ENCODE measurements around the gene WDPCP.

- TF ChIP-seq CTCF (IDR thresholded peaks at IDR 0.05) = no peak
- no peak for TF ChIP-seq POLR2AphosphoS5 (IDR thresholded peaks at IDR 0.05)
Measured at GRCh38 chr2:63218800-63219526, 369.3 kb downstream of the WDPCP start.

Data from esophagus muscularis mucosa (tissue), 3 donors.